H1 (cell line): ENCODE data around the gene ANKLE1. TPM values are rescaled to one million over a fixed set of nuclear protein-coding genes. Genes with fewer than 3 reads are reported as not detected.

Experiments
- CTCF ChIA-PET: fragments of 300-600 bp; sonication (Branson Sonifier 250); formaldehyde crosslinking; loops from one replicate; lab custom pipeline; 2021; ENCODE audit not compliant: partially characterized antibody; lab: Charles Lee
- POLR2A ChIA-PET: fragments of 300-600 bp; sonication (Branson Sonifier 250); formaldehyde crosslinking; loops from one replicate; lab custom pipeline; 2021; ENCODE audit warnings: inconsistent platforms; ENCODE audit not compliant: partially characterized antibody; lab: Charles Lee
- DNase-seq, 2 experiments: peaks; one replicate each; pipeline versions ENCODE4 v3.0.0 to v3.0.0-alpha.2; 2010 to 2022; ENCODE audit warnings: low spot score in 2 of 2, low read depth in 1 of 2, mixed read lengths in 1 of 2
- FAIRE-seq: peaks from 2 replicates; lab custom pipeline; 2011; peaks lifted over from hg19 to GRCh38; lab: Jason Lieb, UNC
- H2AFZ ChIP-seq: 2 replicates; pipeline ENCODE4 v1.8.1; 2012; ENCODE audit warnings: low read length, inconsistent platforms
- H2AK5ac ChIP-seq: 2 replicates; pipeline ENCODE4 v1.6.1; 2013; ENCODE audit warnings: low read depth, low read length
- H2BK120ac ChIP-seq: replicated peaks from 2 replicates; pipeline ENCODE3; 2013; ENCODE audit warnings: low read depth, low read length, inconsistent platforms
- H2BK12ac ChIP-seq: 2 replicates; pipeline ENCODE4 v1.6.1; 2013; ENCODE audit warnings: low read depth, low read length
- H2BK15ac ChIP-seq: 2 replicates; pipeline ENCODE4 v1.6.1; 2013; ENCODE audit warnings: low read length
- H2BK20ac ChIP-seq: 2 replicates; pipeline ENCODE4 v1.6.1; 2013; ENCODE audit warnings: low read length
- H2BK5ac ChIP-seq: 2 replicates; pipeline ENCODE4 v1.6.1; 2013; ENCODE audit warnings: low read depth, low read length
- H3K14ac ChIP-seq: 2 replicates; pipeline ENCODE4 v1.6.1; 2013; ENCODE audit warnings: inconsistent platforms; ENCODE audit not compliant: insufficient read length
- H3K18ac ChIP-seq: 2 replicates; pipeline ENCODE4 v1.6.1; 2013; ENCODE audit warnings: low read length; ENCODE audit errors: extremely low read depth
- H3K23ac ChIP-seq: 2 replicates; pipeline ENCODE4 v1.6.1; 2013; ENCODE audit warnings: inconsistent platforms; ENCODE audit not compliant: insufficient read length
- H3K23me2 ChIP-seq: 2 replicates; pipeline ENCODE4 v1.6.1; 2013; ENCODE audit warnings: low read depth, low read length
- H3K27ac ChIP-seq: 2 replicates; pipeline ENCODE4 v1.6.1; 2011; ENCODE audit warnings: low read depth, low read length, inconsistent platforms
- H3K27me3 ChIP-seq, 4 experiments: replicated peaks in 1 of 4; 1 replicate in 1 of 4; 2 replicates in 3 of 4; pipeline versions ENCODE4 v1.6.1 to v1.8.1; 2011 to 2013; ENCODE audit warnings: low read length in 3 of 4, mild to moderate bottlenecking in 3 of 4, inconsistent platforms in 2 of 4, mixed read lengths in 2 of 4, moderate library complexity in 1 of 4; ENCODE audit not compliant: control insufficient read depth in 3 of 4, insufficient read depth in 3 of 4; ENCODE audit errors: extremely low read depth in 1 of 4
- H3K36me3 ChIP-seq, 4 experiments: 2 replicates each; pipeline versions ENCODE4 v1.6.1 to v1.8.1; 2011 to 2013; ENCODE audit warnings: mild to moderate bottlenecking in 4 of 4, low read length in 3 of 4, moderate library complexity in 2 of 4, control low read depth in 1 of 4, inconsistent platforms in 1 of 4; ENCODE audit not compliant: insufficient read depth in 4 of 4, control insufficient read depth in 2 of 4
- H3K4ac ChIP-seq: replicated peaks from 2 replicates; pipeline ENCODE3; 2013; ENCODE audit warnings: low read length, low read depth, mixed read lengths, inconsistent platforms; ENCODE audit not compliant: insufficient read length
- H3K4me1 ChIP-seq, 4 experiments: replicated peaks in 1 of 4; 1 replicate in 1 of 4; 2 replicates in 3 of 4; pipeline versions ENCODE4 v1.6.1 to v1.8.1; 2011 to 2013; ENCODE audit warnings: low read length in 3 of 4, inconsistent platforms in 2 of 4, mixed read lengths in 1 of 4; ENCODE audit not compliant: insufficient read depth in 4 of 4, control insufficient read depth in 3 of 4
- H3K4me2 ChIP-seq, 2 experiments: 2 replicates each; pipeline versions ENCODE4 v1.6.1 to v1.8.1; 2011 to 2013; ENCODE audit warnings: low read depth in 2 of 2, low read length in 2 of 2, control low read depth in 1 of 2, inconsistent platforms in 1 of 2, mild to moderate bottlenecking in 1 of 2; ENCODE audit not compliant: insufficient read depth in 1 of 2
- H3K4me3 ChIP-seq, 4 experiments: fragments of 200-600, 300-600 bp in 1 of 4; sonication (generic), shearing (Covaris generic), sonication (Bioruptor Twin) in 1 of 4; 2 replicates each; pipeline versions ENCODE4 v1.5.1 to v1.8.1; 2011 to 2016; ENCODE audit warnings: low read length in 4 of 4, low read depth in 3 of 4, control low read depth in 2 of 4, inconsistent platforms in 2 of 4, mild to moderate bottlenecking in 2 of 4, mixed read lengths in 1 of 4, moderate library complexity in 1 of 4; ENCODE audit not compliant: insufficient read depth in 2 of 4; ENCODE audit errors: extremely low read depth in 1 of 4
- H3K56ac ChIP-seq: replicated peaks from 2 replicates; pipeline ENCODE3; 2013; ENCODE audit warnings: low read depth, mild to moderate bottlenecking, mixed read lengths, low read length, inconsistent platforms; ENCODE audit not compliant: insufficient read length
- H3K79me1 ChIP-seq: 2 replicates; pipeline ENCODE4 v1.6.1; 2013; ENCODE audit warnings: low read depth, low read length, control low read depth
- H3K79me2 ChIP-seq, 2 experiments: 2 replicates each; pipeline versions ENCODE4 v1.6.1 to v1.8.1; 2012 to 2013; ENCODE audit warnings: low read length in 2 of 2, mild to moderate bottlenecking in 2 of 2, inconsistent platforms in 1 of 2; ENCODE audit not compliant: insufficient read depth in 2 of 2, control insufficient read depth in 1 of 2
- H3K9ac ChIP-seq, 4 experiments: replicated peaks in 1 of 4; 1 replicate in 1 of 4; 2 replicates in 3 of 4; pipeline versions ENCODE4 v1.6.1 to v1.8.1; 2011 to 2013; ENCODE audit warnings: low read depth in 3 of 4, low read length in 3 of 4, control low read depth in 2 of 4, mild to moderate bottlenecking in 2 of 4, moderate library complexity in 2 of 4, inconsistent platforms in 1 of 4; ENCODE audit errors: extremely low read depth in 1 of 4
- H3K9me3 ChIP-seq, 2 experiments: 2 replicates each; pipeline versions ENCODE4 v1.6.1 to v1.8.1; 2012 to 2013; ENCODE audit warnings: mild to moderate bottlenecking in 2 of 2, moderate library complexity in 2 of 2, control low read depth in 1 of 2, inconsistent platforms in 1 of 2, low read depth in 1 of 2, low read length in 1 of 2, mixed read lengths in 1 of 2; ENCODE audit not compliant: insufficient read depth in 2 of 2
- H4K20me1 ChIP-seq, 2 experiments: replicated peaks in 1 of 2; 2 replicates each; pipeline versions ENCODE3 to v1.8.1; 2011 to 2013; ENCODE audit warnings: inconsistent platforms in 2 of 2, low read length in 2 of 2, mild to moderate bottlenecking in 1 of 2; ENCODE audit not compliant: insufficient read depth in 2 of 2, control insufficient read depth in 1 of 2
- H4K5ac ChIP-seq: 2 replicates; pipeline ENCODE4 v1.6.1; 2013; ENCODE audit warnings: low read length, low read depth, mixed read lengths, inconsistent platforms; ENCODE audit not compliant: insufficient read length
- H4K8ac ChIP-seq: 2 replicates; pipeline ENCODE4 v1.8.0; 2013; ENCODE audit warnings: mild to moderate bottlenecking, moderate library complexity, low read length, inconsistent platforms; ENCODE audit not compliant: insufficient read depth; ENCODE audit errors: extremely low read depth
- H4K91ac ChIP-seq: replicated peaks from 2 replicates; pipeline ENCODE3; 2013; ENCODE audit warnings: low read length, mixed read lengths, inconsistent platforms; ENCODE audit not compliant: insufficient read length
- ATF2 ChIP-seq: IDR thresholded peaks from 2 replicates; pipeline ENCODE4 v1.6.1; 2012; ENCODE audit warnings: low read length, inconsistent platforms
- CBX5 ChIP-seq: fragments of 300-800, 300-1000 bp; sonication (generic); IDR thresholded peaks from 2 replicates; pipeline ENCODE4 v1.7.1; 2016; ENCODE audit warnings: antibody characterized with exemption, low read length, low read depth
- CTCF ChIP-seq, 3 experiments: IDR thresholded peaks; 1 replicate in 2 of 3; 2 replicates in 1 of 3; pipeline versions ENCODE4 v1.5.1 to v1.6.1; 2011; ENCODE audit warnings: low read length in 3 of 3, mild to moderate bottlenecking in 3 of 3, inconsistent platforms in 2 of 3, low read depth in 1 of 3, moderate library complexity in 1 of 3; ENCODE audit not compliant: insufficient read depth in 1 of 3; ENCODE audit errors: control extremely low read depth in 1 of 3
- GTF2F1 ChIP-seq: IDR thresholded peaks from 2 replicates; pipeline ENCODE4 v1.6.1; 2012; ENCODE audit warnings: low read depth, low read length, improper control_type of control experiment, borderline replicate concordance
- POLR2AphosphoS5 ChIP-seq: IDR thresholded peaks from 2 replicates; pipeline ENCODE4 v1.6.1; 2011; ENCODE audit warnings: low read depth, low read length
- SP1 ChIP-seq: IDR thresholded peaks from 2 replicates; pipeline ENCODE4 v1.6.1; 2011; ENCODE audit warnings: low read depth, low read length
- TAF1 ChIP-seq: IDR thresholded peaks from 2 replicates; pipeline ENCODE4 v1.6.1; 2011; ENCODE audit warnings: mild to moderate bottlenecking, low read depth, low read length
- WGBS, 2 experiments: shearing (Covaris generic) in 1 of 2; methylation state at CpG; one replicate each; pipeline versions ENCODE4 v1.1.6 to v1.1.7; 2013 to 2015; ENCODE audit warnings: low lambda C conversion rate in 2 of 2, mixed read lengths in 2 of 2, inconsistent platforms in 1 of 2, low coverage in 1 of 2, missing lambda C conversion rate in 1 of 2; ENCODE audit not compliant: insufficient replicate concordance in 2 of 2, insufficient coverage in 1 of 2, insufficient read length in 1 of 2; ENCODE audit errors: extremely low coverage in 1 of 2, missing lambda C conversion rate in 1 of 2; 5-methylcytosine and 5-hydroxymethylcytosine counted together
- polyA plus RNA-seq, 7 experiments: library from polyadenylated mRNA; depleted of rRNA in 3 of 7; stranded (reverse) in 5 of 7; unstranded in 2 of 7; fragments of >200 nt in 5 of 7; fragments of 200-250 nt in 2 of 7; gene quantifications; 1 replicate in 5 of 7; 2 replicates in 1 of 7; 4 replicates in 1 of 7; pipeline versions ENCODE4 v1.2.1 to v1.2.3, GENCODE V29; 2011 to 2013; ENCODE audit warnings: missing spikeins in 2 of 7, mixed read lengths in 2 of 7
- total RNA-seq: library from RNA; stranded (reverse); fragmentation: NEBNext Ultra II Directional; extraction: Animal tissue kit (Norgen Biotek cat#: 25700); gene quantifications from 2 replicates; pipeline ENCODE4 v1.2.1, GENCODE V29; 2021

The ANKLE1 gene
- total and polyA plus RNA-seq, 2 of the 8 experiments (the other 6 are each of a cell fraction or from before 2014, with no cell fraction given): 6.1 to 9.6 TPM

GRCh38 chr19:17260842-17261325, 20.8 kb upstream of the ANKLE1 start:
- Histone ChIP-seq H4K91ac (peak overlapping the region; percentile 86), H3K14ac (no peak overlapping the region), H2AFZ (0 out of 2 replicates have a peak overlapping the region, but pooled peaks have one; percentile 47), H3K23ac (no peak overlapping the region), H3K4me3 (no peak overlapping the region), H3K56ac (no peak overlapping the region), H3K36me3 (peaks cover 0 to 13% (median 3%) of the 10 kb centered on the region in 4 experiments; a peak in 3 of 8 replicates), H2BK12ac (peak overlapping the region; percentile 27; the same call in 1 of the 2 replicates), H2BK20ac (0 out of 2 replicates have a peak overlapping the region, but pooled peaks have one; percentile 93), H4K20me1 (no peaks in the 10 kb centered on the region), H3K79me2 (no peaks in the 10 kb centered on the region), H2BK5ac (peak overlapping the region; percentile 85), H3K4me1 (peaks cover 0 to 5% (median 1%) of the 10 kb centered on the region in 4 experiments; a peak in 4 of 7 replicates), H3K9me3 (peaks cover 15 to 19% of the 10 kb centered on the region in 2 experiments; a peak in 3 of 4 replicates), H3K4ac (no peak overlapping the region), H2BK15ac (peak overlapping the region; percentile 92; the same call in 1 of the 2 replicates), H4K5ac (peak overlapping the region; percentile 49), H3K27me3 (no peaks in the 10 kb centered on the region), H4K8ac (peak overlapping the region; percentile 94), H2BK120ac (no peak overlapping the region), H2AK5ac (no peak overlapping the region), H3K9ac (no peak overlapping the region; a peak in 2 of 7 replicates), H3K18ac (peak overlapping the region; percentile 86), H3K79me1 (no peaks in the 10 kb centered on the region), H3K23me2 (no peaks in the 10 kb centered on the region), H3K27ac (peak overlapping the region; percentile 60; the same call in 1 of the 2 replicates), H3K4me2 (no peak overlapping the region; a peak in 1 of 4 replicates)
- POLR2A ChIA-PET: interaction anchor here (0.8 to 12.8 kb wide), 8 partner anchors 10 to 31 kb away, joined by 3 to 113 read pairs (median 5); partner anchors contain the start of gene ANKLE1
- DNase-seq: peak; percentile 90 to 95
- WGBS, 2 experiments: 32% methylated on average over 15 of the region's 15 CpGs; no CpG with 5 or more reads in 1 of the 2 experiments
- peak; percentile 75 for FAIRE-seq
- CTCF ChIA-PET: interaction anchor here (0.6 to 5.3 kb wide), 17 partner anchors 11 to 73 kb away, joined by 3 to 56 read pairs (median 4); partner anchors contain the start of genes ANKLE1, DDA1 and USE1
- TF ChIP-seq GTF2F1 (peak; percentile 70; the same call in 1 of the 2 replicates), CBX5 (no peak), SP1 (peak; percentile 35; the same call in 1 of the 2 replicates), CTCF (IDR thresholded peaks at IDR 0.05; ENCODE audit: control extremely low read depth in 1 of 3, insufficient read depth in 1 of 3, low read depth in 1 of 3, low read length in 3 of 3) (peak; percentile 81 to 98 (median 94)), ATF2 (no peak), POLR2AphosphoS5 (peak; percentile 46; the same call in 1 of the 2 replicates), TAF1 (peak; percentile 76)
